Suppressor macrophage (primary cell): Measurements from ENCODE around the gene PCYT1A.
A peak's percentile ranks its signal among the peaks of the same experiment; 100 is the strongest.

Experiments used
- DNase-seq, 4 experiments: peaks; one replicate each; pipeline ENCODE4 v3.0.0-alpha.2; 2020 to 2022

The PCYT1A gene

GRCh38 chr3:196236223-196236622 is 51.3 kb downstream of the PCYT1A start:
- DNase-seq, result no peak

- no peak for DNase-seq
Measured at GRCh38 chr3:196235452-196236122, 51.9 kb downstream of the PCYT1A start.

- DNase-seq, result no peak
Measured at GRCh38 chr3:196232882-196233251, 54.7 kb downstream of the PCYT1A start.

GRCh38 chr3:196232154-196232881 is 55.2 kb downstream of the PCYT1A start:
- peak; percentile 39 to 76 (median 71) for DNase-seq

- no peak for DNase-seq
Measured at GRCh38 chr3:196227629-196228493, 59.7 kb downstream of the PCYT1A start.

DNA sequence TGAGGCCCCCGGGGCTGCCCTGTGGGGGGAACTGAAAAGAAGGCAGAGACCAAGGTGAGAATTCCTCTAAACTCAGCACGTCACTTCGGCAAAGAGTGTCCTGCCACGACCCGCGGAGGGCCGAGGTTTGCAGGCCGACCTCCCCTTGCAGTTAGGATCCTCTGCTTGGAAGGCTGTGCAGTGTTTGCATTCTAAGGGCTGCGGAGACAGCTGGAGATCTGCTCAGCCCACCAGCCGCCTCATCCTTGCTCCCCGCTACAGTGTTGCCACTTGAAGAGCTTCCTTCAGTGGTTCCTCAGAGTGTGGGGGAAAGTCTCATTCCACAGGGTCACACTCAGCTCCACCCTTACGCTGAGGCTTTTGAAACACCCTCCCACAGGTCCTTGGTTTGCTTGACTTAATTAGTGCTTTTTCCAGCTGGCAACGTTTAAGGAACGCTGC is 60.4 kb downstream of the PCYT1A start:
- peak in 1 of 4 experiments; percentile 44 for DNase-seq

- DNase-seq, result no peak
Measured at GRCh38 chr3:196225763-196226364, 61.7 kb downstream of the PCYT1A start.

DNA sequence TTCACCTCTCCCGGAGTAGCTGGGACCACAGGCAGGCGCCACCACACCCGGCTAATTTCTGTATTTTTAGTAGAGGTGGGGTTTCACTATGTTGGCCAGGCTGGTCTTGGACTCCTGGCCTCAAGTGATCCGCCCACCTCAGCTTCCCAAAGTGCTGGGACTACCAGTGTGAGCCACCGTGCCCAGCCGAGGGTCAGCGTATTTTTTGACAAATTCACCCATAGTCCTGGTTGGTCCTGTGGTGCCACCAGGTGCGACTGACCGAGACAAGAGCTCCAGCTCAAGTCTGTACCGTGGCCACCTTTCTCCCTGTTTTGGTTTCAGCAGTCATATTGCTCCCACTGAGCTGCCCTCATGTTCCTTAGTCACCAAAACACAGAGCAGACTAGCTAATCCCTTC is 62.4 kb downstream of the PCYT1A start:
- no peak for DNase-seq

DNA sequence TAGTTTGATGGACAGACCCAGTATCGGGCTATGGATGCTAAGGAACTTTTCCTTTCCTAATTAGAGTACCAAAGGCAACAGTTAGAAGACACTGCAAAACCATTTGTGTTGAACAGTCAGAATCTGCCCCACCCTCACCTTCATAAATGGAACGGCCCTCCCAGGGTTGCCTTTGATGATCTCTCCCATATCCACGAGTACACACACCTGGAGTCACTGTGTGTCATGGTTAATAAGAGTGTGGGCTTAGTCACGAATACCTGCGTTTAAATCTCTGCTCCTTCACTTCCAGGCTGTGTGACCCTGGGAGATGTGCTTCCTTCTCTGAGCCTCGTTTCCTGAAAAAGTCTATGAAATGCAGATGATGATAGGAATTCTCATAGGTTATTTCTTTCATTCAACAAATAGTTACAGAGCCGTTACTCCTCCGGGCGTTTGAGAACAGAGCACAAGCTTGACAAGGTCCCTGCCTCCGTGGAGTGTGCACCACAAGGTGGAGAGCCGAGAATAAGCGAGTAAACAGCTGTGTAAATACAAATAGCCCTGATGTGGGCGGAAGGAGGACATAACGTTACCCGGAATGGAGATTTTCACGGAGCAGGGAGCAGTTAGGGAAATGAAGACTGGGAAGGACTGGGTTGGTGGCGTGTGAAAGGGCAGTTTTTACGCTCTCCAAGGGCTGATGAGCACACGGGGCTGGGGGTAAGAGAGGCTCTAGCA is 64.5 kb downstream of the PCYT1A start:
- no peak for DNase-seq

DNA sequence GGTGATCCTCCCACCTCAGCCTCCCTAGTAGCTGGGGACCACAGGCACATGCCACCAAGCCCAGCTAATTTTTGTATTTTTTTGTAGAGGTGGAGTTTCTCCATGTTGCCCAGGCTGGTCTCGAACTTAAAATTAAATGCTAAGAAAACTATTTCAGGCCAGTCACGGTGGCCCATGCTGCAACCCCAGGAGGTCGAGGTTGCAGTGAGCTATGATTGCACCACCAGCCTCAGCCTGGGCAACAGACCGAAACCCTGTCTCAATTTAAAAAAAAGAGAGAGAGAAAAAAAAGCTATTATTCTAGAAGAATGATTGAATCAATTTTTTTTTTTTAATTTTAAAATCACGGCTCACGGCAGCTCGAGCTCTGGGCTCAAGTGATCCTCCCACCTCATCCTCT is 66.5 kb downstream of the PCYT1A start:
- peak; percentile 23 to 61 (median 48) for DNase-seq

GRCh38 chr3:196220587-196220986 is 66.9 kb downstream of the PCYT1A start:
- DNase-seq, result peak; percentile 89 to 96 (median 92)

DNA sequence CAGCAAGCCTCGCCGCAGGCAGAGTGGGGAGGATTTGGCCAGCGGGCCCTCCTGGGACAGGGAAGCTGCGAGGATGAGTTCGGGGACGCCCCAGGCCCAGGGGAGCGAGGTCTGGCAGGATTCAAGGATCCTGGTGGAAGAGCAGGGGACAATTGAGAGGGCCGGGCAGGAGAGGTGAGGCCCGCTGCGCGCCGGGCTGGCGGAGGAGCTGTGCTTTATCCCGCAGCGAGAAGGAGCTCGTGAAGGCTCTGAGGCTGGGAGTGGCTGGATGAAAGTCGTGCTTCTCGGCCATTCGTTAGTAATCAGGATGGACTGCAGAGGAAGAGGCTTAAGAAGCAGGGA is 67.6 kb downstream of the PCYT1A start:
- no peak for DNase-seq

GRCh38 chr3:196219194-196219969 is 68.1 kb downstream of the PCYT1A start:
- DNase-seq, result peak; percentile 81 to 91 (median 84)

GRCh38 chr3:196218155-196218712 is 69.3 kb downstream of the PCYT1A start:
- DNase-seq, result no peak

DNA sequence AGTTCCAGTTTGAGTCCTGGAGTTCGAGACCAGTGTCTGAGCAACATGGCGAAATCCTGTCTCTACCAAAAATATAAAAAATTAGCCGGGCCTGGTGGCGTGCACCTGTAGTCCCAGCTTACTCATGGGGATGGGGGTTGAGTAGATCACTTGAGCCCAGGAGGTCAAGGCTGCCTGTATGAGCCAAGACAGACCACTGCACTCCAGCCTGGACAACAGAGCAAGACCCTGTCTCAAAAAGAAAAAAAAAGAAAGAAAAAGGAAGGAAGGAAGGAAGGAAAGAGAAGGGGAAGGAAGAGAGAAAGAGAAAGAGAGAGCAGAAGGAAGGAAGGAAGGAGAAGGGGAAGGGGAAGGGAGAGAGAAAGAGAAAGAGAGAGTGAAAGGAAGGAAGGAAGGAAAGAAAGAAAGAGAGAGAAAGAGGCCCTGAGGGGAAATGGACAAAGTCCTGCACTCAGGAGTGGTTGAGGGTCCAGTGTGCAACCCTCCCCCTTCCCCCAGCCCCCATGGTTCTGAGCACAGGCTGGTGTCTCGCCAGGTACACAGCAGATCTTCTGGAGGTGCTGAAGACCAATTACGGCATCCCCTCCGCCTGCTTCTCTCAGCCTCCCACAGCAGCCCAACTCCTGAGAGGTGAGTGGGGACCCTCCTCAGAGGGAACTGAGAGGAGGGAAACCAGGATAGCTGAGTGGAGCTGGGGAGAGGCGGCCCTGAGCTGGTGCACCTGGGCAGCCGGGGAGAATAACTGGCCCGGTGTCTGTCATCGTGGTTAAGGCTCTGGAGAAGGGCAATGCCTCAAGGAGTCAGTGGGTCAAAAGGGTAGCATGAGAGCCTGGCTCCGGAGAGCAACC is 70.0 kb downstream of the PCYT1A start:
- no peak for DNase-seq

DNA sequence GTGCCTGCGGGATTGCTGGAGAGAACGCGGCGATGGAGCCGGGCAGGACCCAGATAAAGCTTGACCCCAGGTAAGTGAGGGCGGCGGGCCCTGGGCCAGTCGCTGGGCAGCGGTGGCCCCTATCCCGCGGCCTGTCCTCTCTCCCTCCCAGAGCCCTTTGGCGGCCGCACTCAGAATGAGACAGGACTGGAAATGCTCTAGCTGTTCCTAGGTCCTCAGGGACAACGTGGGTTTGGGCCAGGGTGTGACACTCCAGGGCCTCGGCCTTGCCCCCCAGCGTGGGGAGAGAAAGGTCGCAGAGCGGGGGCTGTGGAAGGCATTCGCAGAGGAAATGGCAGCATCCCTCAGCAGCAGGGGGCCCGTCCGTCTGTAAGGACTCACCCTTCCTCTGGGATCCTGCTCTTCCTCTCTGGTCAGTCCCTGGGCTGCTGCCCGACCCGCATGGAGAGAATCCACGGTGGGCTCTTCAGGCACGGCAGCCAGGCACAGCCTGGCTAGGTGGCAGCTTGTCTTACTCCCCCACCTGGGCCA is 70.8 kb downstream of the PCYT1A start:
- DNase-seq, result no peak

GRCh38 chr3:196216089-196216564 is 71.4 kb downstream of the PCYT1A start, which contains the start of gene SLC51A:
Gene SLC51A, plus strand, starts transcription at chr3:196216534. Its CDS starts 179 bp downstream, at chr3:196216713.
- no peak for DNase-seq

GRCh38 chr3:196215493-196216020 is 72.0 kb downstream of the PCYT1A start:
- DNase-seq, result no peak

- no peak for DNase-seq
Measured at GRCh38 chr3:196214783-196215441, 72.6 kb downstream of the PCYT1A start.
